Measurements from ENCODE around the gene FERMT3. TPM values are rescaled to one million over a fixed set of nuclear protein-coding genes. Genes with fewer than 3 reads are reported as not detected.

The FERMT3 gene
- polyA plus RNA-seq, 1 of the 3 experiments (the other 2 are of a cell fraction), result 1.4 TPM

- no peak for TF ChIP-seq GATA2 (CRISPR knock-in tag; IDR thresholded peaks at IDR 0.05)
These were observed 53.7 kb downstream of the FERMT3 start (continued) for GRCh38 chr11:64260147-64260708.

DNA sequence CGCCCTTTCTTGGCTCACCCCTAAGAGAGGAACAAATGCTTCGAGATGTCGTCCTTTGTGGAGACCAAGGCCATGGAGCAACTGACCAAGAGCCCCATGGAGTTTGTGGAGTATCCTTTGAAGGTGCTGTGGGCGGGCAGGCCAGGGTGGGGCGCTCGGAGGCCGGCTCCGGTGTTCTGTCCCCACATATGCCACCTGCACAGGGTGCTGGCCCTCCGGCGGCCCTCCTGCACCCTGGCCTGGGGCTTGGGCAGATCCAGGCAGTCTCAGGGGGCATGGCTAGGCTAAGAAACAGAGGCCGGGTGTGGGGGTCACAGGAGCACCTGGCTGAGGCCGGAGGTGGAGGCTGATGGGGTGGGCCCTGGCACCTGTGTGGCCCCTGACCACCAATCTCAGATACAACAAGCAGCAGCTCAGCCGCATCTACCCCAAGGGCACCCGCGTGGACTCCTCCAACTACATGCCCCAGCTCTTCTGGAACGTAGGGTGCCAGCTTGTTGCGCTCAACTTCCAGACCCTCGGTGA is 55.1 kb downstream of the FERMT3 start:
- TF ChIP-seq ELF1 (IDR thresholded peaks at IDR 0.05) (no peak), USF1 (IDR thresholded peaks at IDR 0.05; ENCODE audit: borderline replicate concordance, low read depth) (no peak), RAD21 (IDR thresholded peaks at IDR 0.05; ENCODE audit: low read length) (no peak), TEAD4 (IDR thresholded peaks at IDR 0.05; ENCODE audit: borderline replicate concordance, insufficient read depth) (no peak), FOXJ3 (CRISPR knock-in tag; IDR thresholded peaks at IDR 0.05) (no peak), MEF2A (IDR thresholded peaks at IDR 0.05; ENCODE audit: borderline replicate concordance, low read depth) (no peak), POLR2AphosphoS5 (IDR thresholded peaks at IDR 0.05; ENCODE audit: low read depth, low read length) (no peak), EP300 (IDR thresholded peaks at IDR 0.05; ENCODE audit: borderline replicate concordance in 1 of 2, low read depth in 1 of 2, low read length in 1 of 2) (no peak), GATA2 (CRISPR knock-in tag; IDR thresholded peaks at IDR 0.05) (no peak)
- no peak for DNase-seq
- Histone ChIP-seq H3K4me3 (ENCODE audit: low read depth in 2 of 2, low read length in 1 of 2) (no peak overlapping the region), H3K9me3 (no peaks in the 10 kb centered on the region), H3K79me2 (ENCODE audit: insufficient read depth) (no peaks in the 10 kb centered on the region; the same call in none of the 2 replicates), H4K20me1 (ENCODE audit: insufficient read depth) (no peaks in the 10 kb centered on the region), H3K27ac (ENCODE audit: low read depth in 2 of 2, low read length in 1 of 2) (no peak overlapping the region), H3K9ac (no peak overlapping the region), H2AFZ (ENCODE audit: low read depth) (no peak overlapping the region), H3K4me2 (no peak overlapping the region), H3K4me1 (ENCODE audit: control insufficient read depth in 1 of 2, insufficient read depth in 2 of 2, low read depth in 1 of 2, low read length in 1 of 2) (peaks cover 0 to 37% of the 10 kb centered on the region in 2 experiments; a peak in 2 of 4 replicates), H3K9me2 (no peaks in the 10 kb centered on the region), H3K27me3 (ENCODE audit: insufficient read depth) (no peaks in the 10 kb centered on the region), H3F3A (replicated peaks; ENCODE audit: insufficient read depth) (no peaks in the 10 kb centered on the region), H3K36me3 (replicated peaks in 1 of 2; ENCODE audit: control insufficient read depth in 1 of 2, insufficient read depth in 2 of 2, low read length in 1 of 2) (peaks cover 24 to 35% of the 10 kb centered on the region in 2 experiments)
- ChIA-PET POLR2A (interaction anchor here (1.2 to 1.3 kb wide), 2 partner anchors 9 to 15 kb away, joined by 3 read pairs; no protein-coding TSS in a partner anchor), CTCF (interaction anchor here (5.7 kb wide), 1 partner anchor 11 kb away, joined by 119 read pairs; the partner anchor contains the start of gene PLCB3)
- 95% methylated on average over 15 of the region's 18 CpGs for WGBS (ENCODE audit: low lambda C conversion rate)

GRCh38 chr11:64262271-64263002 is 55.9 kb downstream of the FERMT3 start:
- no peaks in the 10 kb centered on the region for H3K27me3 ChIP-seq (ENCODE audit: insufficient read depth)
- peaks cover 24 to 38% of the 10 kb centered on the region in 2 experiments for H3K36me3 ChIP-seq (replicated peaks in 1 of 2; ENCODE audit: control insufficient read depth in 1 of 2, insufficient read depth in 2 of 2, low read length in 1 of 2)
- ChIA-PET POLR2A (interaction anchor here (1.2 to 2.8 kb wide), 3 partner anchors 10 to 17 kb away, joined by 3 to 41 read pairs (median 3); partner anchors contain the start of gene PPP1R14B), CTCF (interaction anchor here (1.1 to 5.7 kb wide), 3 partner anchors 9 to 39 kb away, joined by 5 to 119 read pairs (median 15); partner anchors contain the start of gene PLCB3)
- peak overlapping the region; percentile 29 to 94; a peak in 2 of 4 replicates for H3K27ac ChIP-seq (ENCODE audit: low read depth in 2 of 2, low read length in 1 of 2)
- 93% methylated on average over 30 of the region's 42 CpGs for WGBS (ENCODE audit: low lambda C conversion rate)
- H3K79me2 ChIP-seq (ENCODE audit: insufficient read depth), result no peaks in the 10 kb centered on the region; the same call in none of the 2 replicates
- H3K9me3 ChIP-seq, result no peaks in the 10 kb centered on the region
- H2AFZ ChIP-seq (ENCODE audit: low read depth), result no peak overlapping the region
- H4K20me1 ChIP-seq (ENCODE audit: insufficient read depth), result no peaks in the 10 kb centered on the region
- H3K4me3 ChIP-seq (ENCODE audit: low read depth in 2 of 2, low read length in 1 of 2), result no peak overlapping the region
- H3F3A ChIP-seq (replicated peaks; ENCODE audit: insufficient read depth), result peaks cover 4% of the 10 kb centered on the region
- TF ChIP-seq ELF1 (IDR thresholded peaks at IDR 0.05) (no peak), GATA2 (CRISPR knock-in tag; IDR thresholded peaks at IDR 0.05) (no peak), MXI1 (IDR thresholded peaks at IDR 0.05; ENCODE audit: low read depth, low read length) (no peak)
- TF ChIP-seq, protein P1, sequence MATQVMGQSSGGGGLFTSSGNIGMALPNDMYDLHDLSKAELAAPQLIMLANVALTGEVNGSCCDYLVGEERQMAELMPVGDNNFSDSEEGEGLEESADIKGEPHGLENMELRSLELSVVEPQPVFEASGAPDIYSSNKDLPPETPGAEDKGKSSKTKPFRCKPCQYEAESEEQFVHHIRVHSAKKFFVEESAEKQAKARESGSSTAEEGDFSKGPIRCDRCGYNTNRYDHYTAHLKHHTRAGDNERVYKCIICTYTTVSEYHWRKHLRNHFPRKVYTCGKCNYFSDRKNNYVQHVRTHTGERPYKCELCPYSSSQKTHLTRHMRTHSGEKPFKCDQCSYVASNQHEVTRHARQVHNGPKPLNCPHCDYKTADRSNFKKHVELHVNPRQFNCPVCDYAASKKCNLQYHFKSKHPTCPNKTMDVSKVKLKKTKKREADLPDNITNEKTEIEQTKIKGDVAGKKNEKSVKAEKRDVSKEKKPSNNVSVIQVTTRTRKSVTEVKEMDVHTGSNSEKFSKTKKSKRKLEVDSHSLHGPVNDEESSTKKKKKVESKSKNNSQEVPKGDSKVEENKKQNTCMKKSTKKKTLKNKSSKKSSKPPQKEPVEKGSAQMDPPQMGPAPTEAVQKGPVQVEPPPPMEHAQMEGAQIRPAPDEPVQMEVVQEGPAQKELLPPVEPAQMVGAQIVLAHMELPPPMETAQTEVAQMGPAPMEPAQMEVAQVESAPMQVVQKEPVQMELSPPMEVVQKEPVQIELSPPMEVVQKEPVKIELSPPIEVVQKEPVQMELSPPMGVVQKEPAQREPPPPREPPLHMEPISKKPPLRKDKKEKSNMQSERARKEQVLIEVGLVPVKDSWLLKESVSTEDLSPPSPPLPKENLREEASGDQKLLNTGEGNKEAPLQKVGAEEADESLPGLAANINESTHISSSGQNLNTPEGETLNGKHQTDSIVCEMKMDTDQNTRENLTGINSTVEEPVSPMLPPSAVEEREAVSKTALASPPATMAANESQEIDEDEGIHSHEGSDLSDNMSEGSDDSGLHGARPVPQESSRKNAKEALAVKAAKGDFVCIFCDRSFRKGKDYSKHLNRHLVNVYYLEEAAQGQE (IDR thresholded peaks at IDR 0.05; ENCODE audit: low read depth, low read length), result no peak
- peaks cover 0 to 39% of the 10 kb centered on the region in 2 experiments; a peak in 2 of 4 replicates for H3K4me1 ChIP-seq (ENCODE audit: control insufficient read depth in 1 of 2, insufficient read depth in 2 of 2, low read depth in 1 of 2, low read length in 1 of 2)
- no peak overlapping the region for H3K9ac ChIP-seq
- H3K9me2 ChIP-seq, result no peaks in the 10 kb centered on the region
- no peak for DNase-seq
- peak overlapping the region; percentile 20; the same call in 1 of the 2 replicates for H3K4me2 ChIP-seq

Data from SK-N-SH (cell line).